Neural cell (in vitro differentiated cells): ENCODE measurements around the gene FAM168B. TPM values are rescaled to one million over a fixed set of nuclear protein-coding genes. Genes with fewer than 3 reads are reported as not detected.
A peak's percentile ranks its signal among the peaks of the same experiment; 100 is the strongest.

Experiments
- H2AFZ ChIP-seq: fragments of 200-600, 300-800 bp; sonication (generic), shearing (Covaris generic); 2 replicates; pipeline ENCODE4 v1.6.0; 2014; ENCODE audit warnings: low read depth, mild to moderate bottlenecking, antibody characterized with exemption, low read length, moderate library complexity
- H3F3A ChIP-seq: fragments of 200-600 bp; shearing (Covaris generic); 2 replicates; pipeline ENCODE4 v1.6.1; 2016; ENCODE audit warnings: mild to moderate bottlenecking, moderate library complexity, mixed read lengths, antibody characterized with exemption, low read length; ENCODE audit not compliant: insufficient read depth, poor library complexity, severe bottlenecking
- H3K27ac ChIP-seq: fragments of 200-600, 300-800 bp; sonication (generic), shearing (Covaris generic); 2 replicates; pipeline ENCODE4 v1.5.1; 2014; ENCODE audit warnings: mild to moderate bottlenecking, low read length, moderate library complexity
- H3K27me3 ChIP-seq: fragments of 300-800, 200-600 bp; sonication (generic), shearing (Covaris generic); 2 replicates; pipeline ENCODE4 v1.6.0; 2014; ENCODE audit warnings: mild to moderate bottlenecking, low read depth, low read length, moderate library complexity; ENCODE audit not compliant: insufficient read depth
- H3K36me3 ChIP-seq: fragments of 300-800, 200-600 bp; sonication (generic), shearing (Covaris generic); 2 replicates; pipeline ENCODE4 v1.5.1; 2014; ENCODE audit warnings: mild to moderate bottlenecking, antibody characterized with exemption, low read length, moderate library complexity; ENCODE audit not compliant: insufficient read depth
- H3K4me2 ChIP-seq: fragments of 300-800, 200-600 bp; sonication (generic), shearing (Covaris generic); 2 replicates; pipeline ENCODE4 v1.6.0; 2014; ENCODE audit warnings: mild to moderate bottlenecking, low read length
- H3K4me3 ChIP-seq: fragments of 300-800, 200-600 bp; sonication (generic), shearing (Covaris generic); 2 replicates; pipeline ENCODE4 v1.5.1; 2014; ENCODE audit warnings: mild to moderate bottlenecking, low read length, moderate library complexity
- H3K79me2 ChIP-seq: fragments of 200-600 bp; shearing (Covaris generic); replicated peaks from 2 replicates; pipeline ENCODE4 v1.6.0; 2014; ENCODE audit warnings: mild to moderate bottlenecking, low read length, moderate library complexity; ENCODE audit not compliant: insufficient read depth
- H3K9ac ChIP-seq: fragments of 300-800, 200-600 bp; sonication (generic), shearing (Covaris generic); 2 replicates; pipeline ENCODE4 v1.6.1; 2016; ENCODE audit warnings: mild to moderate bottlenecking, low read length, mixed read lengths
- H3K9me2 ChIP-seq: fragments of 200-600 bp; shearing (Covaris generic); 2 replicates; pipeline ENCODE4 v1.6.1; 2016; ENCODE audit warnings: mild to moderate bottlenecking, low read length, mixed read lengths; ENCODE audit not compliant: insufficient read depth
- H3K9me3 ChIP-seq: fragments of 200-600, 300-800 bp; sonication (generic), shearing (Covaris generic); 2 replicates; pipeline ENCODE4 v1.6.1; 2016; ENCODE audit warnings: mild to moderate bottlenecking, mixed run types, low read length, moderate library complexity, mixed read lengths
- H4K20me1 ChIP-seq: fragments of 200-600 bp; shearing (Covaris generic); 2 replicates; pipeline ENCODE4 v1.6.1; 2016; ENCODE audit warnings: mild to moderate bottlenecking, mixed run types; ENCODE audit not compliant: insufficient read depth
- CTCF ChIP-seq: fragments of 450-650 bp; IDR thresholded peaks from 2 replicates; pipeline ENCODE4 v1.5.1; 2014; ENCODE audit warnings: antibody characterized with exemption, mild to moderate bottlenecking, moderate library complexity; ENCODE audit not compliant: poor library complexity, severe bottlenecking
- EP300 ChIP-seq: fragments of 450-650 bp; conservative IDR thresholded peaks from 2 replicates; pipeline ENCODE4 v1.6.1; 2014; ENCODE audit warnings: antibody characterized with exemption, mild to moderate bottlenecking, moderate library complexity; ENCODE audit not compliant: poor library complexity, severe bottlenecking
- EZH2 ChIP-seq: fragments of 200-600, 300-800 bp; shearing (Covaris generic), sonication (generic); IDR thresholded peaks from 2 replicates; pipeline ENCODE4 v1.6.1; 2014; ENCODE audit warnings: antibody characterized with exemption, low read length, borderline replicate concordance, mild to moderate bottlenecking; ENCODE audit not compliant: insufficient read depth, poor library complexity, severe bottlenecking
- MXI1 ChIP-seq: fragments of 450-650 bp; conservative IDR thresholded peaks from 2 replicates; pipeline ENCODE4 v1.6.1; 2014; ENCODE audit warnings: antibody characterized with exemption, mild to moderate bottlenecking; ENCODE audit not compliant: poor library complexity, severe bottlenecking
- POLR2AphosphoS5 ChIP-seq: IDR thresholded peaks from 2 replicates; pipeline ENCODE4 v1.6.1; 2012
- RAD21 ChIP-seq: fragments of 450-650 bp; conservative IDR thresholded peaks from 2 replicates; pipeline ENCODE4 v1.6.1; 2014; ENCODE audit warnings: antibody characterized with exemption, mild to moderate bottlenecking, moderate library complexity
- REST ChIP-seq: IDR thresholded peaks from 2 replicates; pipeline ENCODE4 v1.6.1; 2012; ENCODE audit warnings: borderline replicate concordance
- SMC3 ChIP-seq: fragments of 450-650 bp; conservative IDR thresholded peaks from 2 replicates; pipeline ENCODE4 v1.6.1; 2014; ENCODE audit warnings: antibody characterized with exemption, mild to moderate bottlenecking, moderate library complexity; ENCODE audit not compliant: poor library complexity
- TAF1 ChIP-seq: IDR thresholded peaks from 2 replicates; pipeline ENCODE4 v1.6.1; 2012; ENCODE audit warnings: low read depth
- polyA plus RNA-seq: library from polyadenylated mRNA; depleted of rRNA; stranded (reverse); fragments of >200 nt; gene quantifications from 2 replicates; pipeline ENCODE4 v1.2.3, GENCODE V29; 2014

FAM168B gene
- polyA plus RNA-seq, 1 donor from 2014 or later = 162 TPM

GRCh38 chr2:131093696-131094462 is 619 bp upstream of the FAM168B start:
- Histone ChIP-seq H3K27me3 (no peaks in the 10 kb centered on the region), H3K4me2 (peak overlapping the region; percentile 48), H3K4me3 (peak overlapping the region; percentile 90), H3K9ac (peak overlapping the region; percentile 93), H3K9me2 (no peaks in the 10 kb centered on the region), H2AFZ (peak overlapping the region; percentile 98), H3F3A (no peaks in the 10 kb centered on the region), H3K9me3 (no peaks in the 10 kb centered on the region), H3K36me3 (no peaks in the 10 kb centered on the region), H4K20me1 (no peaks in the 10 kb centered on the region), H3K27ac (peak overlapping the region; percentile 97), H3K79me2 (peaks cover 37% of the 10 kb centered on the region)
- peak; percentile 61 for TF ChIP-seq REST
- TF ChIP-seq CTCF = no peak
- peak; percentile 11 for TF ChIP-seq RAD21

- no peaks in the 10 kb centered on the region for H3K36me3 ChIP-seq
- peak overlapping the region; percentile 90 for H3K4me3 ChIP-seq
- peak overlapping the region; percentile 93 for H3K9ac ChIP-seq
- peak overlapping the region; percentile 97 for H3K27ac ChIP-seq
- H4K20me1 ChIP-seq = no peaks in the 10 kb centered on the region
- H2AFZ ChIP-seq = no peak overlapping the region
- H3K9me3 ChIP-seq = no peaks in the 10 kb centered on the region
- peaks cover 50% of the 10 kb centered on the region for H3K79me2 ChIP-seq
- TF ChIP-seq REST = no peak
- no peak for TF ChIP-seq CTCF
- TF ChIP-seq RAD21 = no peak
- TF ChIP-seq TAF1 = no peak
- TF ChIP-seq POLR2AphosphoS5 = no peak
- TF ChIP-seq EP300 = no peak
- no peak for TF ChIP-seq SMC3
- TF ChIP-seq EZH2 = no peak
- TF ChIP-seq MXI1 = no peak
- no peaks in the 10 kb centered on the region for H3K9me2 ChIP-seq
- peak overlapping the region; percentile 63 for H3K4me2 ChIP-seq
- H3F3A ChIP-seq = no peaks in the 10 kb centered on the region
- H3K27me3 ChIP-seq = no peaks in the 10 kb centered on the region
Observed at GRCh38 chr2:131092458-131093005, 728 bp downstream of the FAM168B start.
